Stimulated activated CD4-positive, alpha-beta T cell treated with anti-CD3 and anti-CD28 coated beads, TNF-alpha, amount 100 ng/mL, for 1 hour (primary cell): Measurements from ENCODE around the gene TRIM28.
"Not testable (repeated sequence)": the region's sequence is repeated elsewhere in the genome, so short reads cannot be mapped to it uniquely, and the experiment has no call there.

Source experiments
- DNase-seq, 3 donors: peaks; one replicate each; pipeline ENCODE4 v3.0.0-alpha.2; 2020; ENCODE audit warnings: low read depth in 3 of 3, low spot score in 1 of 3

TRIM28 gene

DNA sequence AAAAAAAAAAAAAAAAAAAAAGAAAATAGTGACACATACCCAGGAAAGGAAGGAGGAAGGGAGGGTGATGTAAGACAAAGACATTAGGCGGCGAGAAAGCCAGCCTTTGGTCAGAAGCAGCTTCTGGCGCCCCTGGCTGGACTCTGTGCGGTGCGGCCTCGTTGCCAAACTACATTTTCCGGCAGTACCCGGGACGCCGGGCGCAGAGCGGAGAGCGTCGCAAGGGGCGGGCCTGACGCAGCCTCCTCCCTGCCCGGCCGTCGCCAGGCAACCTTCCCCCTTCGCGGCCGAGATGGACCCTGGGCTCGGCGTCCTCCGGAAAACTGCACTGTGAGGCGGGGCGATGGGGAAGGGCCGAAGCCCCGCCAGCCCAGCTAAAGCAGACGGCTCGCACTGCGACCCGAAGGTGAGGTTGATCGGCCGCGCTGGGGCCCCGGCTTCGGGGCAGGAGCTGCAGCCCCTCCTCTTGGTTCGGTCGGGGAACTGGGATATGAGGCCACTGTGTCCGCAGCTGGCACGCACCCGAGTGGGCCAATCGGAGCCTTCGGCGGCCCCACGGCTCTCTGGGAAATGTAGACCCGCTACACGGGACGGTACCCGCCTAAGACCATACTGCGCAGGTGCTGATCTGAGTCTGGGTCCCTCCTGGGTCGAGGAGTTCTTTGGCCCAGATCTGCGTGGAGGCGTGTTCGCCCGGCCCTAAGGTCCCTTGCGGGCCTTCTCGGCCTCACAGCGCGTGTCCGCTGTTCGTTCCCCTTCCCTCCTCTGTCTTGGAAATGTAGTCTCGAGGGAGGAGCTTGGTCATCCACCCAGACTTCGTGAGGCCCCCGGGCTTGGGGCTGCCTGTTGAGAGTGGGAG is 31.5 kb downstream of the TRIM28 start:
- peak in 1 of 3 donors; percentile 59 for DNase-seq

GRCh38 chr19:58577581-58577980 is 33.7 kb downstream of the TRIM28 start:
- not testable (repeated sequence) for DNase-seq

DNA sequence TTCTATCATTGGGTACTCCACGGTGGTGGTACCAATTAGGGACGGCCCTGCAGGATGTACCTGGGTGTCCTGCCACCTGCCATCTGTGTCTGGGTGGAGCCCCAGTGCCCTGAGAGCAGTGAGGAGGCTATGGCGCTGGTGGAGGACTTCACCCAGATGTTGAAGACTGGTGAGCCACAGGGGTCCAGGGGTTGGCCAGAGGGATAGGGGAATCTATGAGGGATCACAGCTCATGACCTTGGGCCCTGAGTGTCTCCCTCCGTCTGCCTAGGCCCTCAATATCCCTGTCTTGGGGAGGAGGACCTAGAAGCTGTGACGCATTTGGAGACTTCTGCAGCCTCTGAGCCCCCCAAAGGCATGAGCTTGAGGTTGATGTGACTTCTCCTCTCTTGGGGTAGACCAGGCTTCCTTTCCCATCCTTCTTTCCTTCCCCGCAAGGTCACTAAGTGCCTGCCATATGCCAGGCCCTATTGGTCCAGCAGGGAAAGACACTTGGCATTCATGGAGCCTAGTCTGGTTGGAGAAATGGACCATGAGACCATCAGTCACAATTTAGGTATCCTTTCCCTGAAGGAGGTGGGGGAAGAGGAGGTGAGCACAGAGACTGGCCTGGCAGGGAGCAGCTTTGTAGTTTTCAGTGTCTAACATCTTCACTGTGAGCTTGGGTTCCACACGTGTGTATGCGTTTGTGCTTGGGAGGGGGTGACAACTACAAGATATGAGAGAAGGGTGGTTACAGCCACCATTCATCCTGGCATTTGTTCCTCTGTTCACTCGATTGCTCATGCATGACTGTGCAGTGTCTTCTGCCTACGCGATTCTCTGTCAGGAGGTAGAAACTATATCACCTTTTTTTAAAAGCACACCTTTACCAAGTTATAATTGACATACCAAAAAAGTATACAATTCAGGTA is 34.4 kb downstream of the TRIM28 start:
- DNase-seq, result no peak

DNA sequence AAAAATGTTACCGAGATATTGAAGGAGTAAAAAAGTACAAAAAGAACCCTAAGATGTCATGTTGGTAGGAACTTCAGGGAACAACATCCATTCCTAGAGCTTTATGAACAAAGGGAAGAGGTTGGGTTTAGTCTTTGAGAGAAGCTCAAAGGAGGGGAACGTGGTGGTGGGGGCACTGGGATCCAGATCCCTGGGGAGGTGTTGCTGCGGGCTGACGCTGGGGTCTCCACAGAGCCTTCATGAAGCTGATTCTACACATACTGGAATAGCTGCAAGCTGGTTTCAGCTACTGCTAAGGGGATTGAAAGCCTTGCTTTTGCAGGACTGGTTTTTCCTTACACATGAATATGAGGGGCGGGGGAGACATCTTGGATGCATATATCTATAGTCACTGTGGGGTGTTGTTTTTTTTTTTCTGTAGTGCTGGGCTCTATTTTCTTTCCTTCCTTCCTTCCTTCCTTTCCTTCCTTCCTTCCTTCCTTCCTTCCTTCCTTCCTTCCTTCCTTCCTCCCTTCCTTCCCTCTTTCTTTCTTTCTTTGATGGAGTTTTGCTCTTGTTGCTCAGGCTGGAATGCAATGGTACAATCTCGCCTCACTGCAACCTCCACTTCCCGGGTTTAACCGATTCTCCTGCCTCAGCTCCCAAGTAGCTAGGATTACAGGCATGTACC is 35.7 kb downstream of the TRIM28 start:
- no peak for DNase-seq

DNA sequence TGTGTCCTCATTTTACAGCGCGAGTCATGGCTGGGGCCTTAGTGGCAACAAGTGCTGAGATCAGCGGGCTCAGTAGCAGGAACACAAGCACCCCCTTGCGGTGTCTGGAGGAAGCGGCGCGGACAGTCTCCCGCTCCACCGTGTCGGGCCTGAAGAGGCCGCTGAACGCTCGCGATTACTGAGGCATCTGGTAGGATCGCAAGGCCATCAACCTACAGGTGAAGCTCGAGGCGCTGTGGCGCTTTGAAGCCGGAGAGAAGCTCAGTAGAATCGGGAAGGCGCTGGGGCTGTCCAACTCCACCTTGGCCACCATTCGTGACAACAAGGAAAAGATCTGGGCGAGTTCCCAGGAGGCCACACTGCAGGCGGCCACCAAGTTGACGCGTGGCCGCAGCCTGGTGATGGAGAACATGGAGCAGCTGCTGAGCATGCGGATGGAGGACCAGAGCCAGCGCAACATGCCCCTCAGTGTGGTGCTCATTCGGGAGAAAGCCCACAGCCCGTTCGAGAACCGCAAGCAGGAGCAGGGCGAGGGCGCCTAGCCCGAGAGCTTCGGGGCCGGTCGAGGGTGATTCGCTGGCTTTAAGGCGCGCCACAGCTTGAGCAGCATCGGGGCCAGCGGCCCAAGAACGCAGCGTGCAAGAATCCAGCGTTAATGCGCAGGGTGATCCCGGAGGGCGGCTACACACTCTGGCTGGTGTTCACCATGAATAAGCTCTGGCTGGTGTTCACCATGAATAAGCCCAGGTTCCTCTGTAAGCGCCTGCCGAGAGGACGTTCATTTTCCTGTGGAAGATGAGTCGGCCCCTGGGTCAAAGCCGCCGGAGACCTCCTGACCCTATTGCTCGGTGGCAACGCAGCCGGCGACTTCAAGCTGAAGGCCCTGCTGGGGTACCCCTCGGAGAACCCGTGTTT is 37.6 kb downstream of the TRIM28 start:
- peak; percentile 73 to 86 (median 76) for DNase-seq

DNA sequence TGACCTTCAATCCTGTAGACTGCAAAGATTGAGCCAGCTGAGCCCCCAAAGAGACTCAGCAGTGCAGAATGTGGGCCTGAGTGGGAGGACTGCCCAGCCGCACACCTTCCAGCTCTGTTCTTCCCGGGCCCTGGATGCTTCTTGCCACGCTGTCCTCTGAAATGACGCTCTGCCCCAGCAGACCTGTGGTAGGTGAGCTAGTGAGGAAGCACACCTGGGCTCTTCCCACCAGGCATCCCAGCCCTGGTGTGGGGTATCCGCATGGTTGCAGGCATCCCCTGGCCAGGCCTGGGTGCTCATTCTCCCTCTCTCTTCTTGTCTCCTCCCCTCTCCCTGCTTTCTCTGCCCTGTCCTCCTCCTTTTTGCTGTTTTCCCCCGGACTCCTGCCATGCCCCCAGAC is 39.1 kb downstream of the TRIM28 start:
- no peak for DNase-seq

GRCh38 chr19:58584498-58585441 is 40.9 kb downstream of the TRIM28 start:
- DNase-seq, result no peak

DNA sequence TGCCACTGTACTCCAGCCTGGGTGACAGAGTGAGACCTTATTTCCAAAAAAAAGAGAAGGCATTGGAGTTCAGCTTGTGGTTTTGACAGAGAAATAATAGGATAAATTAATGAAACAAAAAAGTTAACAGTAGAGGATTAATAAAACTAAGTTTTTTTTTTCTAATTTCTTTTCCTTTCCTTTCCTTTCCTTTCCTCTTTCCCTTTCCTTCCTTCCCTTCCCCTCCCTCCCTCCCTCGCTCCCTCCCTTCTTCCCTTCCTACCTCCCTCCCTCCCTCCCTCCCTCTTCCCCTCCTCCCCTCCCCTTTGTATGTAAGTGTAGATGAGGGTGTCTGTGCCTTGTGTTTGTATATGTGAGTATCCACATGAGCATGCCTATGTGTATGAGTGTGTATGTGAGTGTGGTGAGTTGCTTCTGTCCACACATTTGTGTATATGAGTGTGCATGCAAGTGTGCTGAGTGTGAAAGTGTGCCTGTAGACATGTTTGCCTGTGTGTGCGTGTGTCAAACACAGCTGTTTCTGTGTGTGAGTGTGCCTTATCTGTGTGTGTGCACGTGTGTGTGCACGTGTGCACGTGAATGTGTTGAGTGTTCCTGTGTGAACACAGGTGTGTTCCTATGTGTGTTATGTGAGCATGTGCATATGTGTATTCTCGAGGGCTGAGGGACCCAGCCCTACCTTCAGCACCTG is 41.7 kb downstream of the TRIM28 start:
- DNase-seq, result no peak

DNA sequence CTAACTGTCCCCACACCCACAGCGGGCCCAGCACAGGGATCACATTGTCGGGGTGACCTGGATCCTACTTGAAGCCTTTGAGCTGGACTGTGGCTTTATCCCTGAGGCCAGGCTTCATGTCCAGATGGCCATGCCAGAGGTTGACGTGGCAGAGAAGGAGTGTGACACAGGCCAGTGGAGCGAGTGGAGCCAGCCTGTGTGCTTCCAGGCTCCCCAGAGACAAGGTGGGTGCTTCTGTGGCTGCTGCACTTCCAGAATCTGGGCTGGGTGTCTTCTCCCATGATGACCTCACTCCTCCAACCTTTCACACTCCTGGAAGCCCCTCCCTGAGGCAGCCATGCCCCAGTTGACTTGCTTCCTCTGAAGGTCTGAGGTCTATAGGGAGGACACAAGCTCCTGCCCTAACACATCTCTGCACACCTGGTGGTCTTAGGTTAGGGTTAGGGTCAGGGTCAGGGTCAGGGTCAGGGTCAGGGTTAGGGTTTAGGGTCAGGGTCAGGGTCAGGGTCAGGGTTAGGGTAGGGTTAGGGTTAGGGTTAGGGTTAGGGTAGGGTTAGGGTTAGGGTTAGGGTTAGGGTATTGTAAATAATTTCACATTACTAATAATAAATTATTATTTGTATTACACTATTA is 42.4 kb downstream of the TRIM28 start:
- DNase-seq, result no peak
